Stimulated activated CD4-positive, alpha-beta T cell treated with anti-CD3 and anti-CD28 coated beads, TNF-alpha, amount 100 ng/mL, for 48 hours (primary cell): ENCODE results near the gene PCDHB3.
"Not testable (repeated sequence)": the region's sequence is repeated elsewhere in the genome, so short reads cannot be mapped to it uniquely, and the experiment has no call there.

Source experiments
- DNase-seq, 3 donors: peaks; one replicate each; pipeline ENCODE4 v3.0.0-alpha.2; 2020; ENCODE audit warnings: low read depth in 3 of 3

The PCDHB3 gene

GRCh38 chr5:141135718-141136266 is 35.5 kb downstream of the PCDHB3 start:
- DNase-seq = no peak

DNA sequence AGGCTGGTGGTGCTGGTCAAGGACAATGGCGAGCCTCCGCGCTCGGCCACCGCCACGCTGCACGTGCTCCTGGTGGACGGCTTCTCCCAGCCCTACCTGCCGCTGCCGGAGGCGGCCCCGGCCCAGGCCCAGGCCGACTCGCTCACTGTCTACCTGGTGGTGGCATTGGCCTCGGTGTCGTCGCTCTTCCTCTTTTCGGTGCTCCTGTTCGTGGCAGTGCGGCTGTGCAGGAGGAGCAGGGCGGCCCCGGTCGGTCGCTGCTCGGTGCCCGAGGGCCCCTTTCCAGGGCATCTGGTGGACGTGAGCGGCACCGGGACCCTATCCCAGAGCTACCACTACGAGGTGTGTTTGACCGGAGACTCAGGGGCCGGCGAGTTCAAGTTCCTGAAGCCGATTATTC is 37.1 kb downstream of the PCDHB3 start:
- not testable (repeated sequence) for DNase-seq

DNA sequence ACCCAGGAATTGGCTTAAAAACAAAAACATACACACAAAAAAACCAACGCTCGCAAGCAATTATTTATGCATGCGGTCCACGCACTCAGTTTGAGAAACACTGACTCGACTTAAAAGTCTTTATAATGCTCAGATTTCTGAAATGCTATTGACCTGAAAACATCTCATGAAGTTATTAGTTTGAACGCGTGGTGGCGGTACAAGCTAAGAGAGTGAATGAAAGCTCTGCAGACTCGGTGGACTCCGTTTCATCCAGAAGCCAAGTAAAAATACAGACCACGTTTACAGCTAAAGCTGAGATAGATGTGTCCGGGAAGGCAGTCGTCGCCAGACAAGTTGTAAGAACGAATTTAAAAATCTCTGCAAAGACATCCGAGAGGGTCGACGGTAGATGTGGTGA is 49.5 kb downstream of the PCDHB3 start, which contains the start of gene PCDHB6:
TSS of gene PCDHB6 (plus strand) at position 246 of the 400 bp plus-strand sequence. CDS start 201 bp downstream, outside the sequence.
- no peak for DNase-seq

DNA sequence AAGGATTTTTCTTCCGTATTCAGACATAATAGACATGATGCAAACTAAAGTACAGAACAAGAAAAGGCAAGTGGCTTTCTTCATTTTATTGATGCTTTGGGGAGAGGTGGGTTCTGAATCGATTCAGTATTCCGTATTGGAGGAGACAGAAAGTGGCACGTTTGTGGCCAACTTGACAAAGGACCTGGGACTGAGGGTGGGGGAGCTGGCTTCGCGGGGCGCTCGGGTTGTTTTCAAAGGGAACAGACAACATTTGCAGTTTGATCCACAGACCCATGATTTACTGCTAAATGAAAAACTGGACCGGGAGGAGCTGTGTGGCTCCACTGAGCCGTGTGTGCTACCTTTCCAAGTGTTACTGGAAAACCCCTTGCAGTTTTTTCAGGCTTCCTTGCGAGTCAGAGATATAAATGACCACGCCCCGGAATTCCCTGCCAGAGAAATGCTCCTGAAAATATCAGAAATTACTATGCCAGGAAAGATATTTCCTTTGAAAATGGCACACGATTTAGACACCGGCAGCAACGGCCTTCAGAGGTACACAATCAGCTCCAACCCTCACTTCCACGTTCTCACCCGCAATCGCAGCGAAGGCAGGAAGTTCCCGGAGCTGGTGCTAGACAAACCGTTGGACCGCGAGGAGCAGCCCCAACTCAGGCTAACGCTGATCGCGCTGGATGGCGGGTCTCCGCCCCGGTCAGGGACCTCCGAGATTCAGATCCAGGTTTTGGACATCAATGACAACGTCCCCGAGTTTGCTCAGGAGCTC is 50.1 kb downstream of the PCDHB3 start:
- DNase-seq = no peak

DNA sequence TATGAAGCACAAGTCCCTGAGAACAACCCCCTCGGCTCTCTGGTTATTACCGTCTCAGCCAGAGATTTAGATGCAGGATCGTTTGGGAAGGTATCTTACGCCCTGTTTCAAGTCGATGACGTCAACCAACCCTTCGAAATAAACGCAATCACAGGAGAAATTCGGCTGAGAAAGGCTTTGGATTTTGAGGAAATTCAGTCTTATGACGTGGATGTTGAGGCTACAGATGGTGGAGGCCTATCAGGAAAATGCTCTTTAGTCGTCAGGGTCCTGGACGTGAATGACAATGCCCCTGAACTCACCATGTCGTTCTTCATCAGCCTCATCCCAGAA is 50.7 kb downstream of the PCDHB3 start:
- DNase-seq = no peak

DNA sequence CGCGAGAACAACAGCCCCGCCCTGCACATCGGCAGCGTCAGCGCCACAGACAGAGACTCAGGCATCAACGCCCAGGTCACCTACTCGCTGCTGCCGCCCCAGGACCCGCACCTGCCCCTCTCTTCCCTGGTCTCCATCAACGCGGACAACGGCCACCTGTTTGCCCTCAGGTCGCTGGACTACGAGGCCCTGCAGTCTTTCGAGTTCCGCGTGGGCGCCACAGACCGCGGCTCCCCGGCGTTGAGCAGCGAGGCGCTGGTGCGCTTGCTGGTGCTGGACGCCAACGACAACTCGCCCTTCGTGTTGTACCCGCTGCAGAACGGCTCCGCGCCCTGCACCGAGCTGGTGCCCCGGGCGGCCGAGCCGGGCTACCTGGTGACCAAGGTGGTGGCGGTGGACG is 51.4 kb downstream of the PCDHB3 start:
- not testable (repeated sequence) for DNase-seq

- DNase-seq = not testable (repeated sequence)
Observed at GRCh38 chr5:141152096-141152495, 51.8 kb downstream of the PCDHB3 start.
